H1 (cell line): ENCODE results near the gene ELP5. TPM values are rescaled to one million over a fixed set of nuclear protein-coding genes. Genes with fewer than 3 reads are reported as not detected.
A peak's percentile ranks its signal among the peaks of the same experiment; 100 is the strongest.

Experiments used
- CTCF ChIA-PET: fragments of 300-600 bp; sonication (Branson Sonifier 250); formaldehyde crosslinking; loops from one replicate; lab custom pipeline; 2021; ENCODE audit not compliant: partially characterized antibody; lab: Charles Lee
- POLR2A ChIA-PET: fragments of 300-600 bp; sonication (Branson Sonifier 250); formaldehyde crosslinking; loops from one replicate; lab custom pipeline; 2021; ENCODE audit warnings: inconsistent platforms; ENCODE audit not compliant: partially characterized antibody; lab: Charles Lee
- DNase-seq, 2 experiments: peaks; one replicate each; pipeline versions ENCODE4 v3.0.0 to v3.0.0-alpha.2; 2010 to 2022; ENCODE audit warnings: low spot score in 2 of 2, low read depth in 1 of 2, mixed read lengths in 1 of 2
- FAIRE-seq: peaks from 2 replicates; lab custom pipeline; 2011; peaks lifted over from hg19 to GRCh38; lab: Jason Lieb, UNC
- H2AFZ ChIP-seq: 2 replicates; pipeline ENCODE4 v1.8.1; 2012; ENCODE audit warnings: low read length, inconsistent platforms
- H2AK5ac ChIP-seq: 2 replicates; pipeline ENCODE4 v1.6.1; 2013; ENCODE audit warnings: low read depth, low read length
- H2BK120ac ChIP-seq: replicated peaks from 2 replicates; pipeline ENCODE3; 2013; ENCODE audit warnings: low read depth, low read length, inconsistent platforms
- H2BK12ac ChIP-seq: 2 replicates; pipeline ENCODE4 v1.6.1; 2013; ENCODE audit warnings: low read depth, low read length
- H2BK15ac ChIP-seq: 2 replicates; pipeline ENCODE4 v1.6.1; 2013; ENCODE audit warnings: low read length
- H2BK20ac ChIP-seq: 2 replicates; pipeline ENCODE4 v1.6.1; 2013; ENCODE audit warnings: low read length
- H2BK5ac ChIP-seq: 2 replicates; pipeline ENCODE4 v1.6.1; 2013; ENCODE audit warnings: low read depth, low read length
- H3K14ac ChIP-seq: 2 replicates; pipeline ENCODE4 v1.6.1; 2013; ENCODE audit warnings: inconsistent platforms; ENCODE audit not compliant: insufficient read length
- H3K18ac ChIP-seq: 2 replicates; pipeline ENCODE4 v1.6.1; 2013; ENCODE audit warnings: low read length; ENCODE audit errors: extremely low read depth
- H3K23ac ChIP-seq: 2 replicates; pipeline ENCODE4 v1.6.1; 2013; ENCODE audit warnings: inconsistent platforms; ENCODE audit not compliant: insufficient read length
- H3K23me2 ChIP-seq: 2 replicates; pipeline ENCODE4 v1.6.1; 2013; ENCODE audit warnings: low read depth, low read length
- H3K27ac ChIP-seq: 2 replicates; pipeline ENCODE4 v1.6.1; 2011; ENCODE audit warnings: low read depth, low read length, inconsistent platforms
- H3K27me3 ChIP-seq, 4 experiments: replicated peaks in 1 of 4; 1 replicate in 1 of 4; 2 replicates in 3 of 4; pipeline versions ENCODE4 v1.6.1 to v1.8.1; 2011 to 2013; ENCODE audit warnings: low read length in 3 of 4, mild to moderate bottlenecking in 3 of 4, inconsistent platforms in 2 of 4, mixed read lengths in 2 of 4, moderate library complexity in 1 of 4; ENCODE audit not compliant: control insufficient read depth in 3 of 4, insufficient read depth in 3 of 4; ENCODE audit errors: extremely low read depth in 1 of 4
- H3K36me3 ChIP-seq, 4 experiments: 2 replicates each; pipeline versions ENCODE4 v1.6.1 to v1.8.1; 2011 to 2013; ENCODE audit warnings: mild to moderate bottlenecking in 4 of 4, low read length in 3 of 4, moderate library complexity in 2 of 4, control low read depth in 1 of 4, inconsistent platforms in 1 of 4; ENCODE audit not compliant: insufficient read depth in 4 of 4, control insufficient read depth in 2 of 4
- H3K4ac ChIP-seq: replicated peaks from 2 replicates; pipeline ENCODE3; 2013; ENCODE audit warnings: low read length, low read depth, mixed read lengths, inconsistent platforms; ENCODE audit not compliant: insufficient read length
- H3K4me1 ChIP-seq, 4 experiments: replicated peaks in 1 of 4; 1 replicate in 1 of 4; 2 replicates in 3 of 4; pipeline versions ENCODE4 v1.6.1 to v1.8.1; 2011 to 2013; ENCODE audit warnings: low read length in 3 of 4, inconsistent platforms in 2 of 4, mixed read lengths in 1 of 4; ENCODE audit not compliant: insufficient read depth in 4 of 4, control insufficient read depth in 3 of 4
- H3K4me2 ChIP-seq, 2 experiments: 2 replicates each; pipeline versions ENCODE4 v1.6.1 to v1.8.1; 2011 to 2013; ENCODE audit warnings: low read depth in 2 of 2, low read length in 2 of 2, control low read depth in 1 of 2, inconsistent platforms in 1 of 2, mild to moderate bottlenecking in 1 of 2; ENCODE audit not compliant: insufficient read depth in 1 of 2
- H3K4me3 ChIP-seq, 4 experiments: fragments of 200-600, 300-600 bp in 1 of 4; sonication (generic), shearing (Covaris generic), sonication (Bioruptor Twin) in 1 of 4; 2 replicates each; pipeline versions ENCODE4 v1.5.1 to v1.8.1; 2011 to 2016; ENCODE audit warnings: low read length in 4 of 4, low read depth in 3 of 4, control low read depth in 2 of 4, inconsistent platforms in 2 of 4, mild to moderate bottlenecking in 2 of 4, mixed read lengths in 1 of 4, moderate library complexity in 1 of 4; ENCODE audit not compliant: insufficient read depth in 2 of 4; ENCODE audit errors: extremely low read depth in 1 of 4
- H3K56ac ChIP-seq: replicated peaks from 2 replicates; pipeline ENCODE3; 2013; ENCODE audit warnings: low read depth, mild to moderate bottlenecking, mixed read lengths, low read length, inconsistent platforms; ENCODE audit not compliant: insufficient read length
- H3K79me1 ChIP-seq: 2 replicates; pipeline ENCODE4 v1.6.1; 2013; ENCODE audit warnings: low read depth, low read length, control low read depth
- H3K79me2 ChIP-seq, 2 experiments: 2 replicates each; pipeline versions ENCODE4 v1.6.1 to v1.8.1; 2012 to 2013; ENCODE audit warnings: low read length in 2 of 2, mild to moderate bottlenecking in 2 of 2, inconsistent platforms in 1 of 2; ENCODE audit not compliant: insufficient read depth in 2 of 2, control insufficient read depth in 1 of 2
- H3K9ac ChIP-seq, 4 experiments: replicated peaks in 1 of 4; 1 replicate in 1 of 4; 2 replicates in 3 of 4; pipeline versions ENCODE4 v1.6.1 to v1.8.1; 2011 to 2013; ENCODE audit warnings: low read depth in 3 of 4, low read length in 3 of 4, control low read depth in 2 of 4, mild to moderate bottlenecking in 2 of 4, moderate library complexity in 2 of 4, inconsistent platforms in 1 of 4; ENCODE audit errors: extremely low read depth in 1 of 4
- H3K9me3 ChIP-seq, 2 experiments: 2 replicates each; pipeline versions ENCODE4 v1.6.1 to v1.8.1; 2012 to 2013; ENCODE audit warnings: mild to moderate bottlenecking in 2 of 2, moderate library complexity in 2 of 2, control low read depth in 1 of 2, inconsistent platforms in 1 of 2, low read depth in 1 of 2, low read length in 1 of 2, mixed read lengths in 1 of 2; ENCODE audit not compliant: insufficient read depth in 2 of 2
- H4K20me1 ChIP-seq, 2 experiments: replicated peaks in 1 of 2; 2 replicates each; pipeline versions ENCODE3 to v1.8.1; 2011 to 2013; ENCODE audit warnings: inconsistent platforms in 2 of 2, low read length in 2 of 2, mild to moderate bottlenecking in 1 of 2; ENCODE audit not compliant: insufficient read depth in 2 of 2, control insufficient read depth in 1 of 2
- H4K5ac ChIP-seq: 2 replicates; pipeline ENCODE4 v1.6.1; 2013; ENCODE audit warnings: low read length, low read depth, mixed read lengths, inconsistent platforms; ENCODE audit not compliant: insufficient read length
- H4K8ac ChIP-seq: 2 replicates; pipeline ENCODE4 v1.8.0; 2013; ENCODE audit warnings: mild to moderate bottlenecking, moderate library complexity, low read length, inconsistent platforms; ENCODE audit not compliant: insufficient read depth; ENCODE audit errors: extremely low read depth
- H4K91ac ChIP-seq: replicated peaks from 2 replicates; pipeline ENCODE3; 2013; ENCODE audit warnings: low read length, mixed read lengths, inconsistent platforms; ENCODE audit not compliant: insufficient read length
- CBX5 ChIP-seq: fragments of 300-800, 300-1000 bp; sonication (generic); IDR thresholded peaks from 2 replicates; pipeline ENCODE4 v1.7.1; 2016; ENCODE audit warnings: antibody characterized with exemption, low read length, low read depth
- FOSL1 ChIP-seq: IDR thresholded peaks from 2 replicates; pipeline ENCODE4 v1.6.1; 2011; ENCODE audit warnings: mild to moderate bottlenecking, low read depth, low read length, moderate library complexity; ENCODE audit not compliant: insufficient read depth
- GTF2F1 ChIP-seq: IDR thresholded peaks from 2 replicates; pipeline ENCODE4 v1.6.1; 2012; ENCODE audit warnings: low read depth, low read length, improper control_type of control experiment, borderline replicate concordance
- HDAC2 ChIP-seq, 2 experiments: fragments of 300-600 bp in 1 of 2; sonication (generic) in 1 of 2; IDR thresholded peaks; 2 replicates each; pipeline ENCODE4 v1.6.1; 2011 to 2012; ENCODE audit warnings: low read depth in 2 of 2, low read length in 2 of 2, mild to moderate bottlenecking in 2 of 2, moderate library complexity in 2 of 2, borderline replicate concordance in 1 of 2, inconsistent platforms in 1 of 2
- HDAC6 ChIP-seq: IDR thresholded peaks from one replicate; pipeline ENCODE4 v1.7.1; 2012; ENCODE audit warnings: low read depth, mild to moderate bottlenecking, inconsistent platforms, low read length, moderate library complexity
- RFX5 ChIP-seq: IDR thresholded peaks from 2 replicates; pipeline ENCODE4 v1.6.1; 2011; ENCODE audit warnings: low read depth, low read length, improper control_type of control experiment, borderline replicate concordance
- RXRA ChIP-seq: IDR thresholded peaks from 2 replicates; pipeline ENCODE4 v1.6.1; 2011; ENCODE audit warnings: low read depth, mild to moderate bottlenecking, low read length, moderate library complexity; ENCODE audit not compliant: insufficient read depth
- ZNF274 ChIP-seq: IDR thresholded peaks from 2 replicates; pipeline ENCODE4 v1.7.0; 2012; ENCODE audit warnings: low read length, borderline replicate concordance; ENCODE audit errors: extremely low read depth
- WGBS, 2 experiments: shearing (Covaris generic) in 1 of 2; methylation state at CpG; one replicate each; pipeline versions ENCODE4 v1.1.6 to v1.1.7; 2013 to 2015; ENCODE audit warnings: low lambda C conversion rate in 2 of 2, mixed read lengths in 2 of 2, inconsistent platforms in 1 of 2, low coverage in 1 of 2, missing lambda C conversion rate in 1 of 2; ENCODE audit not compliant: insufficient replicate concordance in 2 of 2, insufficient coverage in 1 of 2, insufficient read length in 1 of 2; ENCODE audit errors: extremely low coverage in 1 of 2, missing lambda C conversion rate in 1 of 2; 5-methylcytosine and 5-hydroxymethylcytosine counted together
- polyA plus RNA-seq, 7 experiments: library from polyadenylated mRNA; depleted of rRNA in 3 of 7; stranded (reverse) in 5 of 7; unstranded in 2 of 7; fragments of >200 nt in 5 of 7; fragments of 200-250 nt in 2 of 7; gene quantifications; 1 replicate in 5 of 7; 2 replicates in 1 of 7; 4 replicates in 1 of 7; pipeline versions ENCODE4 v1.2.1 to v1.2.3, GENCODE V29; 2011 to 2013; ENCODE audit warnings: missing spikeins in 2 of 7, mixed read lengths in 2 of 7
- total RNA-seq: library from RNA; stranded (reverse); fragmentation: NEBNext Ultra II Directional; extraction: Animal tissue kit (Norgen Biotek cat#: 25700); gene quantifications from 2 replicates; pipeline ENCODE4 v1.2.1, GENCODE V29; 2021
- TF ChIP-seq, protein P1 (sequence below): IDR thresholded peaks from 2 replicates; pipeline ENCODE4 v1.6.1; 2011; ENCODE audit warnings: low read length, improper control_type of control experiment
- TF ChIP-seq, protein P2 (sequence below): IDR thresholded peaks from 2 replicates; pipeline ENCODE4 v1.6.1; 2012; ENCODE audit warnings: inconsistent platforms

Gene ELP5
- total and polyA plus RNA-seq, 2 of the 8 experiments (the other 6 are each of a cell fraction or from before 2014, with no cell fraction given) = 75.4 to 107 TPM

DNA sequence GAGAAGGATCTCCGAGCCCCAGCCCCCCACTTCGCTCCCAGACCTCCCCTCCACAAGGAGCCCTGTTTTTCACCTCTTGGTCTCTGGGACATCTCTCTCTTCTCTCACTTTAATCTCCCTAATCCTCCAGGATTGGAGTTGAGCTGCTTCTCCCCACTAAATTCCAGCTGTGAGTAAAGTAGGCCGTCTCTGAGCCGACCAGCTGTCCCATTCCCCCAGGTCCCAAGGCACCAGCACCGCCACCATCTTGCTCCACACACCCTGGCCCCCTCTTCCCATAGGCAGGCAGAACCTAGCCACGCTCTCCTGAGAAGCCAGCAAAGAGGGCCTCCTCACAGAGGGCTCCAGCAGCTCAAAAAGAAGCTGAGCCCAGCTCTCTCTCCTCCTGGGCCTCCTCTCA, 33.3 kb upstream of the ELP5 start:
- H2BK5ac ChIP-seq = 0 out of 2 replicates have a peak overlapping the region, but pooled peaks have one; percentile 1
- H2BK15ac ChIP-seq = 0 out of 2 replicates have a peak overlapping the region, but pooled peaks have one; percentile 61
- H2BK120ac ChIP-seq = no peak overlapping the region
- peak overlapping the region; percentile 71 for H4K91ac ChIP-seq
- H2BK20ac ChIP-seq = no peak overlapping the region
- H3K79me1 ChIP-seq = no peaks in the 10 kb centered on the region; the same call in 1 of the 2 replicates
- peaks cover 23% of the 10 kb centered on the region; the same call in 1 of the 2 replicates for H3K23me2 ChIP-seq
- H3K14ac ChIP-seq = no peak overlapping the region
- 84% methylated on average over 6 of the region's 6 CpGs; no CpG with 5 or more reads in 1 of the 2 experiments for WGBS, 2 experiments
- H4K5ac ChIP-seq = no peak overlapping the region
- no peak overlapping the region for H3K23ac ChIP-seq
- 0 out of 2 replicates have a peak overlapping the region, but pooled peaks have one; percentile 2 for H2AK5ac ChIP-seq
- H2AFZ ChIP-seq = no peak overlapping the region
- H3K4ac ChIP-seq = no peak overlapping the region
- H3K4me1 ChIP-seq = peaks cover 6 to 36% (median 20%) of the 10 kb centered on the region in 4 experiments
- H3K18ac ChIP-seq = no peak overlapping the region
- no peak for DNase-seq
- H3K9me3 ChIP-seq = no peaks in the 10 kb centered on the region
- peaks cover 0 to 10% of the 10 kb centered on the region in 2 experiments; a peak in 1 of 4 replicates for H3K79me2 ChIP-seq
- no peak overlapping the region for H3K56ac ChIP-seq
- H3K4me2 ChIP-seq = peak overlapping the region; percentile 73 to 80; a peak in 2 of 4 replicates
- FAIRE-seq = no peak
- H3K9ac ChIP-seq = no peak overlapping the region
- H3K27ac ChIP-seq = no peak overlapping the region
- H3K36me3 ChIP-seq = peaks cover 12 to 21% (median 16%) of the 10 kb centered on the region in 4 experiments; a peak in 7 of 8 replicates
- peaks cover 10 to 20% of the 10 kb centered on the region in 2 experiments for H4K20me1 ChIP-seq
- no peak overlapping the region for H4K8ac ChIP-seq
- ChIA-PET POLR2A (interaction anchor here (0.9 to 10.7 kb wide), 12 partner anchors 9 to 95 kb away, joined by 3 to 386 read pairs (median 8); partner anchors contain the start of genes CLDN7, CTDNEP1, DVL2 and ELP5), CTCF (interaction anchor here (0.6 to 4.3 kb wide), 4 partner anchors 12 to 339 kb away, joined by 3 to 24 read pairs (median 10); no protein-coding TSS in a partner anchor)
- H3K27me3 ChIP-seq = no peaks in the 10 kb centered on the region
- H2BK12ac ChIP-seq = peak overlapping the region; percentile 71; the same call in 1 of the 2 replicates
- no peak overlapping the region for H3K4me3 ChIP-seq
- TF ChIP-seq HDAC6 (no peak), CBX5 (no peak), ZNF274 (no peak), FOSL1 (no peak), RXRA (no peak), GTF2F1 (no peak), RFX5 (no peak), HDAC2 (IDR thresholded peaks at IDR 0.05; ENCODE audit: borderline replicate concordance in 1 of 2, low read depth in 2 of 2, low read length in 2 of 2) (no peak)
- TF ChIP-seq, protein P1, sequence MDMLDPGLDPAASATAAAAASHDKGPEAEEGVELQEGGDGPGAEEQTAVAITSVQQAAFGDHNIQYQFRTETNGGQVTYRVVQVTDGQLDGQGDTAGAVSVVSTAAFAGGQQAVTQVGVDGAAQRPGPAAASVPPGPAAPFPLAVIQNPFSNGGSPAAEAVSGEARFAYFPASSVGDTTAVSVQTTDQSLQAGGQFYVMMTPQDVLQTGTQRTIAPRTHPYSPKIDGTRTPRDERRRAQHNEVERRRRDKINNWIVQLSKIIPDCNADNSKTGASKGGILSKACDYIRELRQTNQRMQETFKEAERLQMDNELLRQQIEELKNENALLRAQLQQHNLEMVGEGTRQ = no peak
- TF ChIP-seq, protein P2, sequence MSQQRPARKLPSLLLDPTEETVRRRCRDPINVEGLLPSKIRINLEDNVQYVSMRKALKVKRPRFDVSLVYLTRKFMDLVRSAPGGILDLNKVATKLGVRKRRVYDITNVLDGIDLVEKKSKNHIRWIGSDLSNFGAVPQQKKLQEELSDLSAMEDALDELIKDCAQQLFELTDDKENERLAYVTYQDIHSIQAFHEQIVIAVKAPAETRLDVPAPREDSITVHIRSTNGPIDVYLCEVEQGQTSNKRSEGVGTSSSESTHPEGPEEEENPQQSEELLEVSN = no peak
